ENCODE data around the gene RIC3. TPM values are rescaled to one million over a fixed set of nuclear protein-coding genes. Genes with fewer than 3 reads are reported as not detected.

The RIC3 gene
- total RNA-seq, 1 experiment from 2014 or later: not detected

GRCh38 chr11:8068605-8069221 is 100.1 kb downstream of the RIC3 start:
- ATAC-seq (peak; percentile 64), DNase-seq (peak; percentile 39)
- TF ChIP-seq EZH2phosphoT487 (IDR thresholded peaks at IDR 0.05; ENCODE audit: borderline replicate concordance, low read length): no peak
- TF ChIP-seq, protein P1, sequence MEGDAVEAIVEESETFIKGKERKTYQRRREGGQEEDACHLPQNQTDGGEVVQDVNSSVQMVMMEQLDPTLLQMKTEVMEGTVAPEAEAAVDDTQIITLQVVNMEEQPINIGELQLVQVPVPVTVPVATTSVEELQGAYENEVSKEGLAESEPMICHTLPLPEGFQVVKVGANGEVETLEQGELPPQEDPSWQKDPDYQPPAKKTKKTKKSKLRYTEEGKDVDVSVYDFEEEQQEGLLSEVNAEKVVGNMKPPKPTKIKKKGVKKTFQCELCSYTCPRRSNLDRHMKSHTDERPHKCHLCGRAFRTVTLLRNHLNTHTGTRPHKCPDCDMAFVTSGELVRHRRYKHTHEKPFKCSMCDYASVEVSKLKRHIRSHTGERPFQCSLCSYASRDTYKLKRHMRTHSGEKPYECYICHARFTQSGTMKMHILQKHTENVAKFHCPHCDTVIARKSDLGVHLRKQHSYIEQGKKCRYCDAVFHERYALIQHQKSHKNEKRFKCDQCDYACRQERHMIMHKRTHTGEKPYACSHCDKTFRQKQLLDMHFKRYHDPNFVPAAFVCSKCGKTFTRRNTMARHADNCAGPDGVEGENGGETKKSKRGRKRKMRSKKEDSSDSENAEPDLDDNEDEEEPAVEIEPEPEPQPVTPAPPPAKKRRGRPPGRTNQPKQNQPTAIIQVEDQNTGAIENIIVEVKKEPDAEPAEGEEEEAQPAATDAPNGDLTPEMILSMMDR (conservative IDR thresholded peaks at IDR 0.05; ENCODE audit: low read depth, low read length): no peak
- no peak for TF ChIP-seq EZH2 (IDR thresholded peaks at IDR 0.05; ENCODE audit: low read length, unreplicated experiment)
- Histone ChIP-seq H3K36me3 (ENCODE audit: low read depth, low read length) (no peaks in the 10 kb centered on the region), H3K4me2 (ENCODE audit: low read length) (peak overlapping the region; percentile 80), H4K20me1 (ENCODE audit: low read length) (no peaks in the 10 kb centered on the region), H3K9me2 (replicated peaks; ENCODE audit: low read length) (no peaks in the 10 kb centered on the region), H3K27me3 (ENCODE audit: low read length) (peaks cover 16% of the 10 kb centered on the region), H3K9ac (ENCODE audit: low read length) (no peak overlapping the region), H3F3A (ENCODE audit: low read length, unreplicated experiment) (no peaks in the 10 kb centered on the region), H3K4me3 (ENCODE audit: low read length) (peak overlapping the region; percentile 49), H3K79me2 (ENCODE audit: low read length) (no peaks in the 10 kb centered on the region), H3K27ac (ENCODE audit: low read length) (no peak overlapping the region), H2AFZ (ENCODE audit: low read length) (peak overlapping the region; percentile 66), H3K9me3 (ENCODE audit: low read length) (no peaks in the 10 kb centered on the region), H3K4me1 (ENCODE audit: insufficient read depth, low read length) (peaks cover 11% of the 10 kb centered on the region)
- no TSS peak for BruUV-seq (replicated peaks)
- POLR2A ChIA-PET (ENCODE audit: unreplicated experiment): no interaction called here
- CTCF ChIA-PET: interaction anchor here (0.7 kb wide), 1 partner anchor 36 kb away, joined by 3 read pairs; no protein-coding TSS in a partner anchor
- intact Hi-C loops (cut with micrococcal nuclease): no loop called here

- Histone ChIP-seq H4K20me1 (ENCODE audit: low read length) (no peaks in the 10 kb centered on the region), H3K36me3 (ENCODE audit: low read depth, low read length) (no peaks in the 10 kb centered on the region), H3K79me2 (ENCODE audit: low read length) (no peaks in the 10 kb centered on the region), H3K9me2 (replicated peaks; ENCODE audit: low read length) (no peaks in the 10 kb centered on the region), H3K9ac (ENCODE audit: low read length) (no peak overlapping the region), H3K27ac (ENCODE audit: low read length) (no peak overlapping the region), H3F3A (ENCODE audit: low read length, unreplicated experiment) (no peaks in the 10 kb centered on the region), H2AFZ (ENCODE audit: low read length) (no peak overlapping the region), H3K9me3 (ENCODE audit: low read length) (no peaks in the 10 kb centered on the region), H3K4me3 (ENCODE audit: low read length) (no peak overlapping the region), H3K4me1 (ENCODE audit: insufficient read depth, low read length) (peaks cover 11% of the 10 kb centered on the region), H3K27me3 (ENCODE audit: low read length) (peaks cover 14% of the 10 kb centered on the region), H3K4me2 (ENCODE audit: low read length) (peak overlapping the region; percentile 80)
- ChIA-PET POLR2A (ENCODE audit: unreplicated experiment) (no interaction called here), CTCF (no interaction called here)
- TF ChIP-seq EZH2phosphoT487 (IDR thresholded peaks at IDR 0.05; ENCODE audit: borderline replicate concordance, low read length) (no peak), EZH2 (IDR thresholded peaks at IDR 0.05; ENCODE audit: low read length, unreplicated experiment) (no peak)
- TF ChIP-seq, protein P1 (conservative IDR thresholded peaks at IDR 0.05; ENCODE audit: low read depth, low read length): no peak
- DNase-seq: no peak
- intact Hi-C loops (cut with micrococcal nuclease): no loop called here
- BruUV-seq (replicated peaks): no TSS peak
- no peak for ATAC-seq
Observed at GRCh38 chr11:8067929-8068575, 100.8 kb downstream of the RIC3 start.

DNA sequence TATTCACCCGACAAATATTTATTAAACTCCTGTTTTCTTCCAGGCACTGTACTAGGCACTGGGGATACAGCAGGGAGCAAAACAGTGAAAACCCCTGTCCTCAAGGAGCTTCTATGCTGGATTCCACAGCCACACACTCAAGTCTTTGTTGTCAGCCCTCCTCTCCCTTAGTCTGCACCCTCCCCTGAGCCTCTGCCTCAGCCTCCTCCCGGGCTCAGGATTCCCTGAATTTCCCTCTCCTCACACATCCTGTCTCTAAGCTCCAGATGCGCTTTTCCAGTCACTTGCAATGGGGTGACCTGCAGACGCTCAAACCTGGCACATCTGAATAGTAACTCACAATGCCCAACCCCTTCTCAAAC is 101.3 kb downstream of the RIC3 start:
- ATAC-seq: no peak
- no peak for DNase-seq
- Histone ChIP-seq H3K9ac (ENCODE audit: low read length) (no peak overlapping the region), H2AFZ (ENCODE audit: low read length) (no peak overlapping the region), H3K27me3 (ENCODE audit: low read length) (peaks cover 9% of the 10 kb centered on the region), H3K9me3 (ENCODE audit: low read length) (no peaks in the 10 kb centered on the region), H3K79me2 (ENCODE audit: low read length) (no peaks in the 10 kb centered on the region), H3K4me2 (ENCODE audit: low read length) (no peak overlapping the region), H3K27ac (ENCODE audit: low read length) (no peak overlapping the region), H3K4me1 (ENCODE audit: insufficient read depth, low read length) (peaks cover 11% of the 10 kb centered on the region), H3K4me3 (ENCODE audit: low read length) (no peak overlapping the region), H4K20me1 (ENCODE audit: low read length) (no peaks in the 10 kb centered on the region), H3K9me2 (replicated peaks; ENCODE audit: low read length) (no peaks in the 10 kb centered on the region), H3F3A (ENCODE audit: low read length, unreplicated experiment) (no peaks in the 10 kb centered on the region), H3K36me3 (ENCODE audit: low read depth, low read length) (no peaks in the 10 kb centered on the region)
- CTCF ChIA-PET: no interaction called here
- no TSS peak for BruUV-seq (replicated peaks)
- POLR2A ChIA-PET (ENCODE audit: unreplicated experiment): no interaction called here
- TF ChIP-seq, protein P1 (conservative IDR thresholded peaks at IDR 0.05; ENCODE audit: low read depth, low read length): no peak
- TF ChIP-seq EZH2 (IDR thresholded peaks at IDR 0.05; ENCODE audit: low read length, unreplicated experiment): no peak
- no peak for TF ChIP-seq EZH2phosphoT487 (IDR thresholded peaks at IDR 0.05; ENCODE audit: borderline replicate concordance, low read length)
- intact Hi-C loops (cut with micrococcal nuclease): no loop called here
